PC-9 (cell line): ENCODE results near the gene IQCK. TPM values are rescaled to one million over a fixed set of nuclear protein-coding genes. Genes with fewer than 3 reads are reported as not detected.

Source experiments
- BruUV-seq: library from RNA; stranded (reverse); fragments of 400-500 nt; replicated peaks from 2 replicates; lab custom pipeline; 2021; lab: Mats Ljungman, UMichigan
- CTCF ChIA-PET: fragments of 300-600 bp; sonication (Branson Sonifier 250); formaldehyde crosslinking; loops from one replicate; lab custom pipeline; 2022; ENCODE audit warnings: antibody characterized with exemption; lab: Charles Lee
- POLR2A ChIA-PET: fragments of 300-600 bp; sonication (Branson Sonifier 250); formaldehyde crosslinking; loops from one replicate; lab custom pipeline; 2022; ENCODE audit warnings: antibody characterized with exemption; ENCODE audit not compliant: unreplicated experiment; lab: Charles Lee
- DNase-seq, 2 experiments: peaks; one replicate each; pipeline versions ENCODE4 v3.0.0 to v3.0.0-alpha.2; 2015 to 2022; ENCODE audit warnings: mixed read lengths in 1 of 2
- H2AFZ ChIP-seq: fragments of 200-600 bp; sonication (generic); 2 replicates; pipeline ENCODE4 v1.8.1; 2017; ENCODE audit warnings: antibody characterized with exemption
- H3F3A ChIP-seq: fragments of 200-600 bp; sonication (generic); 2 replicates; pipeline ENCODE4 v1.8.1; 2017; ENCODE audit warnings: antibody characterized with exemption, mild to moderate bottlenecking, low read depth; ENCODE audit not compliant: insufficient read depth
- H3K27ac ChIP-seq: fragments of 200-600 bp; sonication (generic); 2 replicates; pipeline ENCODE4 v1.6.1; 2016; ENCODE audit warnings: mixed run types
- H3K27me3 ChIP-seq: fragments of 200-600 bp; sonication (generic); 2 replicates; pipeline ENCODE4 v1.6.1; 2016; ENCODE audit warnings: low read depth, mixed run types; ENCODE audit not compliant: insufficient read depth
- H3K36me3 ChIP-seq: fragments of 200-600 bp; sonication (generic); 2 replicates; pipeline ENCODE4 v1.6.1; 2016; ENCODE audit warnings: low read depth, mixed run types
- H3K4me1 ChIP-seq: fragments of 200-600 bp; sonication (generic); replicated peaks from 2 replicates; pipeline ENCODE4 v1.6.1; 2016; ENCODE audit warnings: mixed run types; ENCODE audit not compliant: insufficient read depth
- H3K4me2 ChIP-seq: fragments of 200-600 bp; sonication (generic); 2 replicates; pipeline ENCODE4 v1.6.1; 2017; ENCODE audit warnings: mixed run types
- H3K4me3 ChIP-seq: fragments of 200-600 bp; sonication (generic); 2 replicates; pipeline ENCODE4 v1.6.1; 2016; ENCODE audit warnings: mixed run types
- H3K79me2 ChIP-seq: fragments of 200-600 bp; sonication (generic); 2 replicates; pipeline ENCODE4 v1.6.1; 2017; ENCODE audit warnings: low read depth, mixed run types
- H3K9me2 ChIP-seq: fragments of 200-600 bp; sonication (generic); 2 replicates; pipeline ENCODE4 v1.8.1; 2017; ENCODE audit warnings: mild to moderate bottlenecking; ENCODE audit not compliant: insufficient read depth
- H3K9me3 ChIP-seq: fragments of 200-600 bp; sonication (generic); 2 replicates; pipeline ENCODE4 v1.8.1; 2016; ENCODE audit warnings: low read depth; ENCODE audit not compliant: insufficient read depth
- H4K20me1 ChIP-seq: fragments of 200-600 bp; sonication (generic); 2 replicates; pipeline ENCODE4 v1.8.1; 2017; ENCODE audit not compliant: insufficient read depth
- EZH2 ChIP-seq: fragments of 200-600 bp; sonication (generic); IDR thresholded peaks from 2 replicates; pipeline ENCODE4 v1.8.0; 2017; ENCODE audit warnings: antibody characterized with exemption, low read depth
- intact Hi-C: fragments of 100-400 bp; cut with micrococcal nuclease; formaldehyde crosslinking; loops from one replicate; pipeline ENCODE4 v1.10.0; 2022; ENCODE audit not compliant: unreplicated experiment
- total RNA-seq: library from RNA; stranded (reverse); gene quantifications from 2 replicates; pipeline ENCODE4 v1.2.3, GENCODE V29; 2021
- TF ChIP-seq, protein P1 (sequence below): fragments of 200-600 bp; sonication (generic); conservative IDR thresholded peaks from 2 replicates; pipeline ENCODE4 v1.6.1; 2017; ENCODE audit warnings: mixed run types, antibody characterized with exemption, mild to moderate bottlenecking, moderate library complexity

IQCK gene
- total RNA-seq, 1 experiment from 2014 or later = 21.6 TPM

DNA sequence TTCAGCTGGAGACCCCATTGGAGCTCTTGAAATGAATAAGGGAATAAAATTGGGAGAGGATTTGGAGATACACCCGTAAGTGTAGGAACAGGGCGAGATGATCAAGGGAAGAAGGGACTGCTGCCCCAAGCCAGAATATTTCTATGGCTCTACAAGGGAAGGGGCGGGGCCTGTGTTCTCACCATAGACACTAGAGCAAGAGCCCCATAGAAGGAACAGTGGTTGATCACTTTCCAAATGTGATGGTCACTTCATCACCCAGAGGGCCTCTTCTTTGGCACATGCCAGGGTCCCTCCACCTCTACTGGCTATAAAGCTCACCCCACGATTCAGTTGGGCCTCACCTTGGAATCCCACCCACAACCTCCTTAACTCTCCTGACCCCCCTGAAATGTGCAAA is 141.5 kb downstream of the IQCK start:
- no peaks in the 10 kb centered on the region for H3K79me2 ChIP-seq
- H3K36me3 ChIP-seq = no peaks in the 10 kb centered on the region
- H4K20me1 ChIP-seq = no peaks in the 10 kb centered on the region
- BruUV-seq = no TSS peak
- CTCF ChIA-PET = no interaction called here
- no peak overlapping the region for H3K27ac ChIP-seq
- DNase-seq = no peak
- H3K4me2 ChIP-seq = no peak overlapping the region
- no peak for TF ChIP-seq EZH2
- TF ChIP-seq, protein P1, sequence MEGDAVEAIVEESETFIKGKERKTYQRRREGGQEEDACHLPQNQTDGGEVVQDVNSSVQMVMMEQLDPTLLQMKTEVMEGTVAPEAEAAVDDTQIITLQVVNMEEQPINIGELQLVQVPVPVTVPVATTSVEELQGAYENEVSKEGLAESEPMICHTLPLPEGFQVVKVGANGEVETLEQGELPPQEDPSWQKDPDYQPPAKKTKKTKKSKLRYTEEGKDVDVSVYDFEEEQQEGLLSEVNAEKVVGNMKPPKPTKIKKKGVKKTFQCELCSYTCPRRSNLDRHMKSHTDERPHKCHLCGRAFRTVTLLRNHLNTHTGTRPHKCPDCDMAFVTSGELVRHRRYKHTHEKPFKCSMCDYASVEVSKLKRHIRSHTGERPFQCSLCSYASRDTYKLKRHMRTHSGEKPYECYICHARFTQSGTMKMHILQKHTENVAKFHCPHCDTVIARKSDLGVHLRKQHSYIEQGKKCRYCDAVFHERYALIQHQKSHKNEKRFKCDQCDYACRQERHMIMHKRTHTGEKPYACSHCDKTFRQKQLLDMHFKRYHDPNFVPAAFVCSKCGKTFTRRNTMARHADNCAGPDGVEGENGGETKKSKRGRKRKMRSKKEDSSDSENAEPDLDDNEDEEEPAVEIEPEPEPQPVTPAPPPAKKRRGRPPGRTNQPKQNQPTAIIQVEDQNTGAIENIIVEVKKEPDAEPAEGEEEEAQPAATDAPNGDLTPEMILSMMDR = no peak
- no peak overlapping the region for H3K4me3 ChIP-seq
- H2AFZ ChIP-seq = no peak overlapping the region
- no peaks in the 10 kb centered on the region for H3K4me1 ChIP-seq
- H3K27me3 ChIP-seq = no peaks in the 10 kb centered on the region
- H3K9me3 ChIP-seq = no peaks in the 10 kb centered on the region
- no peaks in the 10 kb centered on the region for H3K9me2 ChIP-seq
- intact Hi-C loops = no loop called here
- no peaks in the 10 kb centered on the region; the same call in 1 of the 2 replicates for H3F3A ChIP-seq
- POLR2A ChIA-PET = interaction anchor here (0.6 kb wide), 1 partner anchor 94 kb away, joined by 4 read pairs; no protein-coding TSS in a partner anchor

DNA sequence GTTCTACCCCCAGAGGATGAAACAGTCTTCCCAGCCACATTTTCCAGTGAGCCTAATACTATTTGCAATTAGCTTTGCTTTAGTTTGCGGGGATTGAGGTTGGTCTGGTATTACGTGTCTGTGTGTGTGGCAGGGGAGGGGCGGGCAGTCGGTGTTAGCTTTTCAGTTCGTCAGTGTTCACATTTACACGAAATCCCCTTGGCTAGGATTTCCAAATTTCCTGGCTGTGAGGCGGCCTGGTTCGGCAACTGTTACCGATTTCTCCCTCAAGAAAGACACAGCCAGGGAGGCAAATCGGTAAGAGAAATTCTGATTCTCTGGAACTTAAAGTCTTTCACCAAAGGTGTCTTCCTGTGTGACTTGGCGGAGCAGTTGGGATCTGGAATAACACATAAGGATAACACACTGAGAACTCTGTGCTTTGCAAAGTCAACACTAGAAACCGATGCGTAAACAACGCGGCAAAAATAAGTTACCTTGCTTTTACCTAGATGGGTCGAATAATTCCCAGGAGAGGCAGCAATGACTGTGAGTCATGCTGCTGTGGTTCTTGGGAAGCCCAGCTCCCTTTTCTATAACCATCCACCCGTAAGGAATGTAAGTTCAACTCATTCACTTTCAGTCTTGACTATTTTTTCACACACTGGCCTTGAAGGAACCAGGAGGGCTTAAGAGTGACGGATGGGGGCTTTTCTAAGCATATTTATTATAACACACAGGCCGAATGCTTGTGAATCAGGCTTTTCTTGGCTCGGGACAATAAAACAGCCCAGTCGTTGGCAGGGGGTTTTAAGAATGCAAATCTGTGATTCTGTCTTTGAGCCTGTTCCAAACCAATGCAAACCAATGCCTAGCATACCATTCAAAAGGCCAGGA is 142.3 kb downstream of the IQCK start:
- Histone ChIP-seq H3K36me3 (no peaks in the 10 kb centered on the region), H3K4me1 (no peaks in the 10 kb centered on the region), H4K20me1 (no peaks in the 10 kb centered on the region), H2AFZ (no peak overlapping the region), H3K9me3 (no peaks in the 10 kb centered on the region), H3K9me2 (no peaks in the 10 kb centered on the region), H3K27ac (no peak overlapping the region), H3K4me3 (no peak overlapping the region), H3F3A (no peaks in the 10 kb centered on the region; the same call in 1 of the 2 replicates), H3K27me3 (no peaks in the 10 kb centered on the region), H3K4me2 (no peak overlapping the region), H3K79me2 (no peaks in the 10 kb centered on the region)
- no TSS peak for BruUV-seq
- TF ChIP-seq EZH2 = no peak
- TF ChIP-seq, protein P1 = no peak
- DNase-seq = no peak
- intact Hi-C loops = no loop called here
- CTCF ChIA-PET = no interaction called here
- POLR2A ChIA-PET = interaction anchor here (0.6 kb wide), 1 partner anchor 95 kb away, joined by 4 read pairs; no protein-coding TSS in a partner anchor

DNA sequence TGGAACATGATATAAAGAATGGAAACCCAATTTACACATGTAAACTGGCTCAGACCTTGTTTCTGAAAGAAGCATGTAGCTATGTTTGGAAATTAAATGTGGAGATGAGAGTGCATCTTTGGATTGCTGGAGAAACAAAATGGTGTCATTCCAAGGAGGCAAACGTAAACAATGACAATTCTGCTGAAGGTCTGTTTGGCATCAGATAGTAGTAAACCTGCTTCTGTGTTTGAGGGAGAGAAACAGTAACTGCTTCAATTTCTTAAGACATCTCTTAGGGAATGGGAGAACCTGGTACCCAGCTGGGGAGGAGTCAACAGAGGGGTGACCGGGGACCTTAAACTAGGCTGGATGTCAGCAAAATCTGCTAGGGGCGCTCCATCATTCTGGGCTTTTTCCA is 143.1 kb downstream of the IQCK start:
- H3K27ac ChIP-seq = no peak overlapping the region
- no peaks in the 10 kb centered on the region; the same call in 1 of the 2 replicates for H3F3A ChIP-seq
- ChIA-PET POLR2A (no interaction called here), CTCF (no interaction called here)
- no peaks in the 10 kb centered on the region for H3K9me3 ChIP-seq
- H3K9me2 ChIP-seq = no peaks in the 10 kb centered on the region
- intact Hi-C loops = no loop called here
- H2AFZ ChIP-seq = no peak overlapping the region
- H3K4me1 ChIP-seq = no peaks in the 10 kb centered on the region
- no peak for DNase-seq
- H3K27me3 ChIP-seq = no peaks in the 10 kb centered on the region
- no TSS peak for BruUV-seq
- no peaks in the 10 kb centered on the region for H3K79me2 ChIP-seq
- no peak for TF ChIP-seq EZH2
- TF ChIP-seq, protein P1 = no peak
- no peak overlapping the region for H3K4me3 ChIP-seq
- H4K20me1 ChIP-seq = no peaks in the 10 kb centered on the region
- no peak overlapping the region for H3K4me2 ChIP-seq
- H3K36me3 ChIP-seq = no peaks in the 10 kb centered on the region
